ENCODE results near the gene PHC3.
A peak's percentile ranks its signal among the peaks of the same experiment; 100 is the strongest.
"Not testable (repeated sequence)": the region's sequence is repeated elsewhere in the genome, so short reads cannot be mapped to it uniquely, and the experiment has no call there.

The PHC3 gene, protein sequence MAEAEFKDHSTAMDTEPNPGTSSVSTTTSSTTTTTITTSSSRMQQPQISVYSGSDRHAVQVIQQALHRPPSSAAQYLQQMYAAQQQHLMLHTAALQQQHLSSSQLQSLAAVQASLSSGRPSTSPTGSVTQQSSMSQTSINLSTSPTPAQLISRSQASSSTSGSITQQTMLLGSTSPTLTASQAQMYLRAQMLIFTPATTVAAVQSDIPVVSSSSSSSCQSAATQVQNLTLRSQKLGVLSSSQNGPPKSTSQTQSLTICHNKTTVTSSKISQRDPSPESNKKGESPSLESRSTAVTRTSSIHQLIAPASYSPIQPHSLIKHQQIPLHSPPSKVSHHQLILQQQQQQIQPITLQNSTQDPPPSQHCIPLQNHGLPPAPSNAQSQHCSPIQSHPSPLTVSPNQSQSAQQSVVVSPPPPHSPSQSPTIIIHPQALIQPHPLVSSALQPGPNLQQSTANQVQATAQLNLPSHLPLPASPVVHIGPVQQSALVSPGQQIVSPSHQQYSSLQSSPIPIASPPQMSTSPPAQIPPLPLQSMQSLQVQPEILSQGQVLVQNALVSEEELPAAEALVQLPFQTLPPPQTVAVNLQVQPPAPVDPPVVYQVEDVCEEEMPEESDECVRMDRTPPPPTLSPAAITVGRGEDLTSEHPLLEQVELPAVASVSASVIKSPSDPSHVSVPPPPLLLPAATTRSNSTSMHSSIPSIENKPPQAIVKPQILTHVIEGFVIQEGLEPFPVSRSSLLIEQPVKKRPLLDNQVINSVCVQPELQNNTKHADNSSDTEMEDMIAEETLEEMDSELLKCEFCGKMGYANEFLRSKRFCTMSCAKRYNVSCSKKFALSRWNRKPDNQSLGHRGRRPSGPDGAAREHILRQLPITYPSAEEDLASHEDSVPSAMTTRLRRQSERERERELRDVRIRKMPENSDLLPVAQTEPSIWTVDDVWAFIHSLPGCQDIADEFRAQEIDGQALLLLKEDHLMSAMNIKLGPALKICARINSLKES

DNA sequence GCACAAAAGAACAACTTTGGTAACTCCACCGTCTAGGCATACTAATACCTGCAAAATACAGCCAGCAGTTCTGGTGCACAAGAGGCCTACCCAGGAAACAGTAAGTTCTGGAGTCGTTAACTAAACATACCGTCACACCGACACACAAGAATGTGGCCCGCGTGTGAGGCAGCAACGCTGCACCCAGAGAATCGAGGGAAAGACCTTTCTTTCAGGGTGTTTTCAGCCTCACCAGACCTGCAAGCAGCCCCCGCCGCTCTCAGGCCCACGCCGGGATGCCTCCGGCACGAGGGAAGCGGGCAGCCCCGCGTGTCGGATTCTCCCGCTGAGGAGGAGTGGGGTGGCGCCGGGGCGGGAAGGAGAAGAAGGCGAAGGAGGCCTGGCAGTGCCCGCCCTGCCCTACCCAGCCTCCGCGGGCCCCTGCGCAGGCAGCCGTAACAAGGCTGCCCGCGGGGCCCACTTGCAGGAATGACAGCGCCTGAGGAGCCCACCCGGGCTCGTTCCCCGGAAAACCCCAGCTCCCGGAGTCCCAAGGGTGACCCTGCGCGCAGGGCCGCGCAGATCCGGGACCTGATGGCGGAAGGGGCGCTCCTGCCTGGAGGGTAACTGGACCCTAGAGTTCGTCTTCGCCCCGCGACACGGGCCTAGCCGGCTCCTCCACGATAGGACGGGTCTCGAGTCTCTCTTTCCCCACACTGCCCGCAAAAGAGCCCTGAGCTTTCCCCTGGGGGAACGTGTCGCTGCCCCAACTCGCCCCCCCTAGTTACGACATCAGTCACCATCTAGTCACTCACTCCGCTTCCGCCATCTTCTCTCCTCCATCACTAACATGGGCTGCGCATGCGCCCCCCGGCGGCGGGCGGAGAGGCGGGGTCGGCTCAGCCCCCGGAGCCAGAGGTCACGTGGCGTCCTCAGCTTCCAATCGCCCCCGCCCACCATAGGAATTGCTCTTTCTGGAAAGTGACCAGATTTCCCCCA lies at the start of gene PHC3:
Gene PHC3, minus strand, starts transcription at position 826 of the 978 bp plus-strand sequence. Its CDS starts 18 bp downstream, at position 808.
- DNase-seq (ENCODE audit: low spot score) = peak; percentile 99

DNA sequence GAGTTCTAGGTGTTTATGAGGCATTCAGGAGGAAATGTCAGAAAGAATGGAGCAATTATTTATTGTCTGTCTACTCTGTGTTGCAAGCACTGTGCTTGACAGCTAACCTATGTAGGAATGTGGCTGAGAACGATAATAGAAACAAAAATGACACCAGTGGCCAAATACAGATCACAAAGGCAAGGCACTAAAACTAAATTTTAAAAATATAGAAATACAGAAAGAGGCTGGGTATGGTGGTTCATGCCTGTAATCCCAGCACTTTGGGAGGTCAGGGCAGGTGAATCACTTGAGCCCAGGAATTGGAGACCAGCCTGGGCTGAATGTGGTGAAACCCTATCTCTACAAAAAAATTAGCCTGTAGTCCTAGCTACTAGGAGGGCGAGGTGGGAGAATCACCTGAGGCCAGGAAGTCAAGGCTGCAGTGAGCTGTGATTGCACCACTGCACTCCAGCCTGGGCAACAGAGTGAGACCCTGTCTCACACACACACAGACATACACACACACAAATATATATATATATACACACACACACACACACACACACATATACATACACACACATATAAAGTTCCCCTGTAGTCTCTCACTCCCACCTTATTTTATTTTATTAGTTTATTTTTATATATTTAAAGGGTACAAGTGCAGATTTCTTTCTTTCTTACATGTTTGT lies 46.7 kb upstream of the PHC3 start:
- DNase-seq (ENCODE audit: low spot score) = no peak

DNA sequence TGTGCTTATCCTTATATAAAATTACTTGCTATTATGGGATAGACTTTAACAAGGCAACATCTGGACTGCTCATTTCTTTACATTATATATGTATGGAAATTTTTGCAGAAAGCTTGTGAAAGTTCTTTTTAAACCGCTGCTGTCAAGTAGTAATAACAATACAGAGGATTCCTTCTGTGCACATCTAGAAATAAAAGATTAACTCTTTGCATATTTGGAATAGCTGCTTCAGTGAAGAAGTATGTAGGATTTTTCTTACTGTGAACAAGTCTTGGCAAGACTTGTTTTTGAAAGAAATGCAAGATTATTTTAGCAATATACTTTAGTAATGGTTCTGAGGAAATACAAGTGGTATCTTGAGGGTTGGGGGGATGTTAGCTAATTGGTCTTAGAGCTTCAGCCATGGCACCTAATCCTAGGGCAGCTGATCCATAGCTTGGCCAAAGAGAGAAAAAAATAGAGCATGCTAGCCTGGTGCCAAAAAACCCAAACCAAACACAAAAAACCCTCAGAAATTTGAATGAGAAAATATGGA lies 45.0 kb upstream of the PHC3 start:
- DNase-seq (ENCODE audit: low spot score) = no peak

DNA sequence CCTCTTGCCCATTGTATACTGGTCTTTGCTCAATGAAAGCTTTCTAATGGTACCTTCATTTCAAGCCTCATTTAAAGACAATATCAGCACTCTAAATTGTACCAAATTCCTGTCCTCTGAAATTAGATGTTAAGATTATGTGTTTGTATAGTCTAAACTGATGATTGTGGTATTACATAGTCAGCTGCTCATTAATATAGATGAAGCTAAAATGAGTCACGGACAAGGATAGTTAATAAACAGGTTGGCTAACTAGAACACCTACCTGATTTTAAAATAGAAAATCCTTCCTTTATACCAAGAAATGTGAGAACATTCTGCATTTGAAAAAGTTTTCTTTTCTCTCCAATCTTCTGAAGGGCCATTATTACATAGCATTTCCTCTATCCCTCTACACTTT lies 43.6 kb upstream of the PHC3 start:
- DNase-seq (ENCODE audit: low spot score) = no peak

DNA sequence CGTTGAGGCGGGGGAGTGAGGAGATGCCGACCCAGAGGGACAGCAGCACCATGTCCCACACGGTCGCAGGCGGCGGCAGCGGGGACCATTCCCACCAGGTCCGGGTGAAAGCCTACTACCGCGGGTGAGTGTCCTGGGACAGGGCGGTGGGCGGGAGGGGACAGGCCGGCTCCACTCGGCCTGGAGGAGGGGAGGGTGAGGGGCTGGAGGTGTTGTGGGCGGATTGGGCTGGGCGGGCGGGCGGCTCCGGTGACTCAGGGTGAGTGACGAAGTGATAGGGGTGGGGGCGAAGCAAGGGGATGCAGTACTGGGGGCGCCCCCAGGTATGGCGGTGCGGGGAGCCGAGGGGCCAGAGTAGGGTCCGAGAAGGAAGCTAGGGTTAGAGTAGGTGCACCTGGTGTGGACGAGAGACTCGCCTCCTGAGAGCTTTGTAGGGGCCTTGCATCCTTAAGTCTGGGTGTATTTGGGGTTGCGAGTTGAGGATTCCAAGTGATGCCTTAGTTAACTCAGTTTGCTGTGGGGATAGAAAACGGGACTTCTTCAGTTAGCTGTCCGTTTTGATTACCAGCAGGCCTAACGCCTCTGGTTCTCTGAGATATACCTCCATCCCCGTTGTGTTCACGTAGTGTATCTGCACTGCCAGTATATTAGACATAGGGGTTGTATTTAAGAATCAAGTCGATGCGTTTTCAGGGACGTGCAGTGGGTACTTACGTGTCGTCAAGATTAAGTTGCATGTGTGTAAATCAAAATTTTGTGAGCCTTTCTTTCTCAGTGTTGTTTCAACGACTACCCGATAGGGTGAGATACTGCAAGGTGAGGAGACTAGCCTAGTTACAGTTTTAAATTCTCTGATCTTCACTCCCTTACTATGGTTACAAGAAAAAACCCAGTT lies 41.4 kb upstream of the PHC3 start:
- DNase-seq (ENCODE audit: low spot score) = peak; percentile 67

DNA sequence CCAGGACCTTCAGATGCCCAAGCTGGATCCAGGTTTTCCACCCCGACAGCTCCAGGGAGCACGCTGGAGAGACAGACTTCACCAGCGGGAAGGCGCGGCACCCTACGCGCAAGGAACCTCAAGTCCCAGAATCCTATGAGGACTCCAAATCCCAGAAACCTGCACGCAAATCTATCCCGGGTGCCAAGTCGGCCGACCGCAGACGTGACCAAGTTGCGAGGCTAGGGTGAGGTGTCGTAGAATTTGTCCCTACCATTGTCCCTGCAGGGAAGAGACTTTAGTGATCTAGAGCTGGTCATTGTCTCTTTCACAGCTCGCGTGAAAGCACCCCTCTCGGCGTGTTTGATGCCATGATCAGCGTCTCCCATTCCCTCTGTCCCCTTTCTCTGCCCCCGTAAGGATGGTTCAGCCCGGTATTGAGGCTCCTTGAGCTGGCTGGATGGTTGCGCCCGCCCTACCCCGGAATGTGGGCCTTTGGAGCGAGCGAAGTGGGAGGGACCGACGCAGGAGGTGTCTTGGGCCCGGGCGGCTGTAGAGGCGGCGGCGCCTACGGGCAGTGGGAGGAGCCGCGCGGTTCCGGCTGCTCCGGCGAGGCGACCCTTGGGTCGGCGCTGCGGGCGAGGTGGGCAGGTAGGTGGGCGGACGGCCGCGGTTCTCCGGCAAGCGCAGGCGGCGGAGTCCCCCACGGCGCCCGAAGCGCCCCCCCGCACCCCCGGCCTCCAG lies 40.6 kb upstream of the PHC3 start, which contains the start of gene PRKCI:
Gene PRKCI, plus strand, starts transcription at position 501 of the 723 bp plus-strand sequence. CDS start 246 bp downstream, outside the sequence.
- peak; percentile 96 for DNase-seq (ENCODE audit: low spot score)

DNA sequence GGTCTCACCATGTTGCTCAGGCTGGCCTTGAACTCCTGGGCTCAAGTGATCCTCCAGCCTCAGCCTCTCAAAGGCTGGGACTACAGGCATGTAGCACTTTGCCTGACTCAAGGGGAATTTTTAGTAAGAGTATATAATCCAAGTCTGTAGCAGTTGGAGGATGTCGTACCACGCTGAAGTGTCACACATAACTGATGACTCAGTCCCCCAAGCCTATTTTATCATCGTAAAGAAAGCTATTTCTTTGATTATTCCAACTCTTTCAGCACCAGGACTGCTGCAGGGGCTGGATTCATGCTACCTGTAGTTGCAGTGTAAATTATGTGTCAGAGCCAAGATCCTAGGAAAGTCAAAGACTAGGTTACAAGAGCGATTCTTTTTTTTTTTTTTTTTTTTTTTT lies 39.3 kb upstream of the PHC3 start:
- no peak for DNase-seq (ENCODE audit: low spot score)

DNA sequence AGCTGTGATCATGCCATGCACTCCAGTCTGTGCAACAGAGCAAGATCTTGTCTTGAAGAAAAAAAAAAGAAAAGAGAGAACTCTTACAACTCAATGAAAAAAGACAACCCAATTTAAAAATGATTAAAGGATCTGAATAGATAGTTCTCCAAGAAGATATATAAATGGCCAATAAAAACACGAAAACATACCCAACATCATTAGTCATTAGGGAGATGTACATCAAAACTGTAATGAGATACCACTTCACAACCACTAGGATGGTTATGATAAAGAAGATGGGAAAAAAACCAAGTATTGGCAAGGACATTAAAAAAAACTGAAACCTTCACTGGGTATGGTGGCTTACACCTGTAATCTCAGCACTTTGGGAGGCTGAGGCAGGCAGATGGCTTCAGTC lies 38.3 kb upstream of the PHC3 start:
- DNase-seq (ENCODE audit: low spot score) = no peak

DNA sequence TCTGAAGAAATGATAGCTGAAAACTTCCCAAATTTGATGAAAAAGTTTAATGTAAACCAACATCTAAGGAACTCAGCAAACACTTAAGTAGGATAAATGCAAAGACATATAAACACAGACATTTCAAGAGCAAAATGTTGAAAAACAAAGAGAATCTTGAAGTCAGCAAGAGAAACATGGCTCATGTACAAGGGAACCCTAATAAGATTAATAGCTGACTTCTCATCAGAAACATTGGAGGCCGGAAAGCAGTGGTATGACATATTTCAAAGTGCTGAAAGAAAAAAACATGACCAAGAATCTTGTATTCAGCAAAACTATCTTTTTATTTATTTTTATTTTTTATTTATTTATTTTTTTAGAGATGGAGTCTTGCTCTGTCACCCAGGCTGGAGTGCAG lies 30.1 kb upstream of the PHC3 start:
- no peak for DNase-seq (ENCODE audit: low spot score)

DNA sequence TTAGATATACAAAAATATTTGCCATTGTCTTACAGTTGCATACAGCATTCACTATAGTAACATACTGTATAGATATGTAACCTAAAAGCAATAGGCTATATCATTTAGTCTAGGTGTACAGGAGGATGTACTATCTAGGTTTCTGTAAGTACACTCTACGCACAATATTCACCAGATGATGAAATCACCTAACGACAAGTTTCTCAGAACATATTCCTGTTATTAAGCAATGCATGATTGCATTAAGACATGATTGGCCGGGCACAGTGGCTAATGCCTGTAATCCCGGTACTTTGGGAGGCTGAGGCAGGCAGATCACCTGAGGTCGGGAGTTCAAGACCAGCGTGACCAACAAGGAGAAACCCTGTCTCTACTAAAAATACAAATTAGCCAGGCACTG lies 26.2 kb upstream of the PHC3 start:
- no peak for DNase-seq (ENCODE audit: low spot score)

DNA sequence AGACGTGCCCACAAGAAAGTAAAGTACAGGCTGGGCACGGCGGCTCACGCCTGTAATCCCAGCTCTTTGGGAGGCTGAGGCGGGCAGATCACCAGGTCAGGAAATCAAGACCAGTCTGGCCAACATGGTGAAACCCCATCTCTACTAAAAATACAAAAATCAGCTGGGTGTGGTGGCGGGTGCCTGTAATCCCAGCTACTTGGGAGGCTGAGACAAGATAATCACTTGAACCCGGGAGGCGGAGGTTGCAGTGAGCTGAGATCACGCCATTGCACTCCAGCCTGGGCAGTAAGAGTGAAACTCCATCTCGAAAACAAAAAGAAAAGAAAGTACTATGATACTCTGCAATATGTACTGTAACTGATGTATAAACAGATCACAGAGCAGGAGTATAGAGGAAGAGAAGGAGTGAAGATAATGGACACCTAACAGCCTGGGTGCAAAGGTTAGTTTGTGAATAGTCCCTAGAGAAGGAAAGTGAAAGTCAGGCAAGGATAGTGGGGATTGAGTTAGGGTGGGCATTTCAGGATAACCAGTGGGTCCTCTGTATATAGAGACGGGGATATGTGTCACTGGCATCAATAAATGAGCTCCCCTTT lies 24.7 kb upstream of the PHC3 start:
- DNase-seq (ENCODE audit: low spot score) = not testable (repeated sequence)

DNA sequence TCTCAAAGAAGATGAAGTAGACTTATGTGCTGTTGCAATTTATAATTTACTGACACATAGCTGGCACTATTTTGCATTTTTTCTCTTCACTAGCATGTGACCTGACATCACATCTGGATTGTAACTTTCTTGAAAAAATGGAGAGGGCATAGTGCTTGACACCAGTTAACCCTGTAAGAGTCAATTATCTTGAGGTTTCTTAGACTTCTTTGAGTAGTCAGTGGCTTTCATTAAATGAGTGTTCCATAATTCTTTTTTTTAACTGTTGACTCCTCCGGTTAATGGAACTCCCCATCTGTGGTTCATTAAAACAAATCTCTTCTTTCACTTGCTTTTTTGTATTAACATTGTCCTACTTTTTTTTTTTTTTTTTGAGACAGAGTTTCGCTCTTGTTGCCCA lies 23.8 kb upstream of the PHC3 start:
- no peak for DNase-seq (ENCODE audit: low spot score)

DNA sequence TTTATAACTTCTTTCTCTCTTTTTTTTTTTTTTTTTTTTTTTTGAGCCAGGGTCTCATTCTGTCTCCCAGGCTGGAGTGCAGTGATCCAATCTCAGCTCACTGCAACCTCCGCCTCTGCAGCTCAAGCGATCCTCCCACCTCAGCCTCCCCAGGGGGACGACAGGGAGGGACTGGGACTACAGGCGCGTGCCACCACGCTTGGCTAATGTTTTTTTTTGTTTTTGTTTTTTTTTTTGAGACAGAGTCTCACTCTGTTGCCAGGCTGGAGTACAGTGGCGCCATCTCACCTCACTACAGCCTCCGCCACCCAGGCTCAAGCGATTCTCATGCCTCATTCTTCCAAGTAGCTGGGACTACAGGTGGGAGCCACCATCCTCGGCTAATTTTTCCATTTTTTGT lies 23.0 kb upstream of the PHC3 start:
- DNase-seq (ENCODE audit: low spot score) = no peak

DNA sequence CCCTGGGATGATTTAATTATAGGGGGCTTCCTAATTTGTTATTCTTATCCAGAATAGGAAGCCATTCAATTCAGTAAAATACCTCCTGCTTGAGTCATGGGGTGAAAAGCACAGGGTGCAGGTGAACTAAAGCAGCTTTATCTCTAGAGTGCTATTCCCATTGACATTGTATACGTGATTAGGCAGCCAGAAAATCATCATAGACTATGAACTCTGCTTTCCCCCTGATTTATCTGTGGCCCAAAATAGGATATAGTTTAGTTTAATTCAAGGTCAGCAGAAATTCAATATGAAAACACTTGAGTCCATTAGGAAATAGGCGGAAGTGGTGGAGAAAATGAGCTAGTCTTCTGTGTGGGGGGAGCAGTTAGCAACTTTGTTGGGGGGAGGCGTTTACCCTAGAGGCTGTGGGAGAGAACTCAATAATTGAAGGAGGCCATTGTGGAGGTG lies 22.5 kb upstream of the PHC3 start:
- DNase-seq (ENCODE audit: low spot score) = no peak

DNA sequence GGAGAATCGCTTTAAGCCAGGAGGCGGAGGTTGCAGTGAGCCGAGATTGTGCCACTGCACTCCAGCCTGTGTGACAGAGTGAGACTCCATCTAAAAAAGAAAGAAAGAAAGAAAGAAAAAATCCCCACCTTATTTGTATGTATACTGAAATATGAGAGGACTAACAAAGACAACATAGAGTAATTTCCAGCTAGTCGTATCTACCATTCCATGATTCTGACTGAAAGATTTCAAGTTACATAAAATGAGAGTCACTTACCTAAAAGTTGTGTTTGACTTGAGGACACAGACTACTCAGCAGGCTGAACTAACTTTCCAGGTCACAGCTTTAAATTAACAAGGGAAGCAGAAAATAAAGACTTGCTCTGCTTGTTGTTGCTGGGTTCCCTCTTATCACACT lies 21.9 kb upstream of the PHC3 start:
- no peak for DNase-seq (ENCODE audit: low spot score)

DNA sequence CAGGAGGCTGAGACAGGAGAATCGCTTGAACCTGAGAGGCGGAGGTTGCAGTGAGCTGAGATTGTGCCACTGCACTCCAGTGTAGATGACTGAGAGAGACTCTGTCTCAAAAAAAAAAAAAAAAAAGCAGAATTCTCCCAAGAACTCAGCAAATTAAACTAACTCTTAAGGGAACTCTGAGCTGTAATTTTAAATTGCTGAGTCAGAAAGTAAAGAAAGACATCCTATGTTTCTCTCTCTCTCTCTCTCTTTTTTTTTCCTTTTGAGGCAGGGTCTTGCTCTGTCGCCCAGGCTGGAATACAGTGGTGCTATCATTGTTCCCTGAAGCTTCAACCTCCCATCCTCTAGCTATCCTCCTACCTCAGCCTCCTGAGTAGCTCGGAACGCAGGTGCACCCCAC lies 20.0 kb upstream of the PHC3 start:
- DNase-seq (ENCODE audit: low spot score) = no peak

DNA sequence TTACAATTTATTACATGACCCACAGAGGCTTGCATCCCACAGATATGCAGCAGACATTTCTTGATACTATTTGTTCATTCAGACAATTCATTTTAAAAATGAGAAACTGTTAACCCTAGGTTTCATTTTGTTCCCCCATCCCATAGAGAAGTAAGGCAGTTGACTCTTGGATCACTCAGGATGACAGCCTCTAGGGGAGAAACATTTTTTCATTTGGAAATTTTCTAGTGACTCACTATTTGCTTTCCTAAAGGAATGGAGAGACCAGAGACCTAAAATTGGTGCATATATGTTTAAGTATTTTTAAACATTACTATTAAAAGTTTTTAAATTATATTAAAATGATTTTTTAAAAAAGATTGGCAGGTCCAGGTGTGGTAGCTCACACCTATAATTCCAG lies 19.5 kb upstream of the PHC3 start:
- no peak for DNase-seq (ENCODE audit: low spot score)

DNA sequence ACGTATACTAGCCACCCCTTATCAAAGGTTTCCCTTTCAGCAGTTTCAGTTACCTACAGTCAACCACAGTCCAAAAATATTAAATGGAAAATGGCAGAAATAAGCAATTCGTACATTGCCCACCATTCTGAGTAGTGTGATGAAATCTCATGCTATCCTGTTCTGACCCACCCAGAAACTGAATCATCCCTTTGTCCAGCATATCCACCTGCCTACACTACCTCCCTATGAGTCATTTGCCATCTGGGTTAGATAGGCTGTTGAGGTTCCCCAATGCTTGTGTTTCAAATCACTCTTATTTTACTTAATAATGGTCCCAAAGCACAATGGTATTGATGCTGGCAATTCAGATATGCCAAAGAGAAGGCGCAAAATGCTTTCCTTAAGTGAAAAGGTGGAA lies 15.3 kb upstream of the PHC3 start:
- DNase-seq (ENCODE audit: low spot score) = no peak

DNA sequence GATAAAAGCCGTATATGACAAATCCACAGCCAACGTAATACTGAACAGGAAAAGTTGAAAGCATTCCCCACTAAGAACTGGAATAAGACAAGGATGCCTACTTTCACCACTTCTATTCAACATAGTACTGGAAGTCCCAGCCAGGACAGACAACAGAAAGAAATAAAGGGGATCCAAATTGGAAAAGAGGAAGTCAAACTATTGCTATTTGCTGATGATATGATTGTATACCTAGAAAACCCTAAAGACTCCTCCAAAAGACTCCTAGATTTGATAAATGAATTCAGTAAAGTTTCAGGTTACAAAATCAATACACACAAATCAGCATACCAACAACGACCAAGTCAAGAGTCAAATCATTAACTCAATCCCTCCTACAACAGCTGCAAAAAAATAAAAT lies 14.2 kb upstream of the PHC3 start:
- not testable (repeated sequence) for DNase-seq (ENCODE audit: low spot score)

Measured in D341Med (cell line).